PFSK-1 (cell line): Measurements from ENCODE around the gene ACAD9.

Experiments
- POLR2AphosphoS5 ChIP-seq: IDR thresholded peaks from 2 replicates; pipeline ENCODE4 v1.6.1; 2012; ENCODE audit warnings: low read depth, mild to moderate bottlenecking, control low read depth, low read length, moderate library complexity
- REST ChIP-seq, 2 experiments: IDR thresholded peaks; 2 replicates each; pipeline versions ENCODE4 v1.6.1 to v1.8.0; 2011 to 2012; ENCODE audit warnings: low read depth in 2 of 2, low read length in 2 of 2, control low read depth in 1 of 2, inconsistent platforms in 1 of 2, mild to moderate bottlenecking in 1 of 2, moderate library complexity in 1 of 2; ENCODE audit not compliant: insufficient read depth in 1 of 2
- TAF1 ChIP-seq: IDR thresholded peaks from 2 replicates; pipeline ENCODE4 v1.6.1; 2012; ENCODE audit warnings: low read length, control low read depth, borderline replicate concordance; ENCODE audit not compliant: insufficient read depth

- TF ChIP-seq POLR2AphosphoS5, result no peak
- no peak for TF ChIP-seq TAF1
- no peak for TF ChIP-seq REST (IDR thresholded peaks at IDR 0.05; ENCODE audit: insufficient read depth in 1 of 2, low read depth in 2 of 2, low read length in 2 of 2)
These were observed 34.9 kb upstream of the ACAD9 start for GRCh38 chr3:128844502-128844901.
